H9 (cell line): ENCODE measurements around the gene RERE. TPM values are rescaled to one million over a fixed set of nuclear protein-coding genes. Genes with fewer than 3 reads are reported as not detected.
"Not testable (repeated sequence)": the region's sequence is repeated elsewhere in the genome, so short reads cannot be mapped to it uniquely, and the experiment has no call there.

Experiments used
- DNase-seq: peaks from one replicate; pipeline ENCODE4 v3.0.0-alpha.2; 2017
- H2AFZ ChIP-seq: one replicate; pipeline ENCODE4 v1.6.1; 2013; ENCODE audit warnings: mild to moderate bottlenecking, low read length, control low read depth, moderate library complexity
- H2AK5ac ChIP-seq: 2 replicates; pipeline ENCODE4 v1.6.1; 2013; ENCODE audit warnings: low read length, control low read depth, mixed read lengths; ENCODE audit not compliant: insufficient read length
- H2BK120ac ChIP-seq: one replicate; pipeline ENCODE4 v1.6.1; 2013; ENCODE audit warnings: low read depth, mild to moderate bottlenecking, low read length, control low read depth, inconsistent platforms; ENCODE audit not compliant: poor library complexity, severe bottlenecking
- H2BK12ac ChIP-seq: 2 replicates; pipeline ENCODE4 v1.6.1; 2013; ENCODE audit warnings: low read length, control low read depth, mixed read lengths, low read depth; ENCODE audit not compliant: insufficient read length
- H2BK15ac ChIP-seq: 2 replicates; pipeline ENCODE4 v1.6.1; 2013; ENCODE audit warnings: low read depth, low read length, control low read depth
- H2BK20ac ChIP-seq: one replicate; pipeline ENCODE4 v1.6.1; 2013; ENCODE audit warnings: low read depth, mild to moderate bottlenecking, low read length, control low read depth, inconsistent platforms; ENCODE audit not compliant: poor library complexity, severe bottlenecking
- H2BK5ac ChIP-seq: 2 replicates; pipeline ENCODE4 v1.6.1; 2013; ENCODE audit warnings: low read length, control low read depth, mixed read lengths; ENCODE audit not compliant: insufficient read length
- H3K14ac ChIP-seq: 2 replicates; pipeline ENCODE4 v1.6.1; 2013; ENCODE audit warnings: low read length, control low read depth; ENCODE audit not compliant: insufficient read depth
- H3K18ac ChIP-seq: 2 replicates; pipeline ENCODE4 v1.6.1; 2013; ENCODE audit warnings: low read depth, mild to moderate bottlenecking, mixed read lengths, low read length, control low read depth; ENCODE audit not compliant: insufficient read length
- H3K23ac ChIP-seq: 2 replicates; pipeline ENCODE4 v1.6.1; 2013; ENCODE audit warnings: low read length, control low read depth, mixed read lengths, low read depth; ENCODE audit not compliant: insufficient read length
- H3K23me2 ChIP-seq: 2 replicates; pipeline ENCODE4 v1.6.1; 2013; ENCODE audit warnings: low read depth, mild to moderate bottlenecking, mixed read lengths, low read length, control low read depth; ENCODE audit not compliant: insufficient read length, poor library complexity, severe bottlenecking
- H3K27ac ChIP-seq: 2 replicates; pipeline ENCODE4 v1.5.1; 2013; ENCODE audit warnings: low read length, control low read depth, mixed read lengths, low read depth; ENCODE audit not compliant: insufficient read length
- H3K27me3 ChIP-seq: 2 replicates; pipeline ENCODE4 v1.6.1; 2013; ENCODE audit warnings: low read length, control low read depth, inconsistent platforms; ENCODE audit not compliant: insufficient read depth
- H3K4ac ChIP-seq: 2 replicates; pipeline ENCODE4 v1.6.1; 2013; ENCODE audit warnings: low read depth, mild to moderate bottlenecking, control low read depth, inconsistent platforms, low read length, moderate library complexity
- H3K4me1 ChIP-seq: 2 replicates; pipeline ENCODE4 v1.6.1; 2013; ENCODE audit warnings: low read length, control low read depth, inconsistent platforms; ENCODE audit not compliant: insufficient read depth
- H3K4me2 ChIP-seq: 2 replicates; pipeline ENCODE4 v1.6.1; 2013; ENCODE audit warnings: low read length, control low read depth, mixed read lengths; ENCODE audit not compliant: insufficient read length, insufficient read depth
- H3K56ac ChIP-seq: 2 replicates; pipeline ENCODE4 v1.6.1; 2013; ENCODE audit warnings: low read depth, mild to moderate bottlenecking, mixed read lengths, low read length, control low read depth; ENCODE audit not compliant: insufficient read length
- H3K79me1 ChIP-seq: 2 replicates; pipeline ENCODE4 v1.6.1; 2013; ENCODE audit warnings: low read depth, mild to moderate bottlenecking, moderate library complexity, low read length, control low read depth, inconsistent platforms; ENCODE audit not compliant: insufficient read depth, poor library complexity, severe bottlenecking
- H3K79me2 ChIP-seq: 2 replicates; pipeline ENCODE4 v1.6.1; 2013; ENCODE audit warnings: low read length, control low read depth, inconsistent platforms; ENCODE audit not compliant: insufficient read depth
- H3K9ac ChIP-seq: 2 replicates; pipeline ENCODE4 v1.6.1; 2013; ENCODE audit warnings: low read length, control low read depth, mixed read lengths; ENCODE audit not compliant: insufficient read length; ENCODE audit errors: extremely low read depth
- H3K9me3 ChIP-seq: one replicate; pipeline ENCODE4 v1.6.1; 2013; ENCODE audit warnings: low read depth, low read length, inconsistent platforms; ENCODE audit not compliant: control insufficient read depth
- H3T11ph ChIP-seq: one replicate; pipeline ENCODE4 v1.6.1; 2013; ENCODE audit warnings: mild to moderate bottlenecking, low read length, control low read depth, inconsistent platforms
- H4K20me1 ChIP-seq: one replicate; pipeline ENCODE4 v1.6.1; 2013; ENCODE audit not compliant: control insufficient read depth, insufficient read length, insufficient read depth
- H4K5ac ChIP-seq: 2 replicates; pipeline ENCODE4 v1.6.1; 2013; ENCODE audit warnings: low read depth, mild to moderate bottlenecking, mixed read lengths, low read length, control low read depth; ENCODE audit not compliant: insufficient read length
- H4K8ac ChIP-seq: replicated peaks from 2 replicates; pipeline ENCODE4 v1.6.1; 2013; ENCODE audit warnings: low read length, control low read depth, mixed read lengths, low read depth; ENCODE audit not compliant: insufficient read length
- H4K91ac ChIP-seq: 2 replicates; pipeline ENCODE4 v1.6.1; 2013; ENCODE audit warnings: low read depth, mild to moderate bottlenecking, moderate library complexity, mixed read lengths, low read length, control low read depth; ENCODE audit not compliant: insufficient read length
- H3K27ac Mint-ChIP-seq, 3 experiments: 2 replicates in 2 of 3; 3 replicates in 1 of 3; pipeline ENCODE4 v1.8.0; 2020 to 2021; ENCODE audit warnings: mixed read lengths in 3 of 3, mild to moderate bottlenecking in 1 of 3, moderate library complexity in 1 of 3
- H3K27me3 Mint-ChIP-seq: 2 replicates; pipeline ENCODE4 v1.8.0; 2021; ENCODE audit warnings: low read depth, mild to moderate bottlenecking, moderate library complexity, mixed read lengths
- H3K36me3 Mint-ChIP-seq, 3 experiments: 2 replicates in 2 of 3; 3 replicates in 1 of 3; pipeline ENCODE4 v1.8.0; 2020 to 2021; ENCODE audit warnings: low read depth in 3 of 3, mixed read lengths in 3 of 3; ENCODE audit not compliant: insufficient read depth in 1 of 3
- H3K4me1 Mint-ChIP-seq, 2 experiments: 2 replicates each; pipeline ENCODE4 v1.8.0; 2020; ENCODE audit warnings: mixed read lengths in 2 of 2
- H3K4me3 Mint-ChIP-seq, 2 experiments: 2 replicates in 1 of 2; 3 replicates in 1 of 2; pipeline ENCODE4 v1.8.0; 2020 to 2021; ENCODE audit warnings: mild to moderate bottlenecking in 2 of 2, mixed read lengths in 2 of 2, moderate library complexity in 1 of 2
- H3K9me3 Mint-ChIP-seq, 2 experiments: 2 replicates in 1 of 2; 3 replicates in 1 of 2; pipeline ENCODE4 v1.8.0; 2020; ENCODE audit warnings: mild to moderate bottlenecking in 2 of 2, mixed read lengths in 2 of 2, moderate library complexity in 1 of 2
- WGBS: extraction: QIAGEN DNeasy Blood & Tissue Kit; methylation state at CpG from one replicate; pipeline ENCODE4 v1.1.7; 2013; ENCODE audit warnings: missing lambda C conversion rate, low lambda C conversion rate, mixed read lengths; ENCODE audit not compliant: insufficient read length; ENCODE audit errors: extremely low coverage; 5-methylcytosine and 5-hydroxymethylcytosine counted together
- total RNA-seq: library from RNA; stranded (reverse); gene quantifications from 2 replicates; pipeline ENCODE4 v1.2.1, GENCODE V29; 2021
- TF ChIP-seq, protein P1 (sequence below): fragments of 200-600 bp; sonication (generic); conservative IDR thresholded peaks from 3 replicates; pipeline ENCODE4 v1.8.0; 2021; ENCODE audit warnings: antibody characterized with exemption, mild to moderate bottlenecking

The RERE gene
- total RNA-seq, 1 experiment from 2014 or later = 103 TPM

DNA sequence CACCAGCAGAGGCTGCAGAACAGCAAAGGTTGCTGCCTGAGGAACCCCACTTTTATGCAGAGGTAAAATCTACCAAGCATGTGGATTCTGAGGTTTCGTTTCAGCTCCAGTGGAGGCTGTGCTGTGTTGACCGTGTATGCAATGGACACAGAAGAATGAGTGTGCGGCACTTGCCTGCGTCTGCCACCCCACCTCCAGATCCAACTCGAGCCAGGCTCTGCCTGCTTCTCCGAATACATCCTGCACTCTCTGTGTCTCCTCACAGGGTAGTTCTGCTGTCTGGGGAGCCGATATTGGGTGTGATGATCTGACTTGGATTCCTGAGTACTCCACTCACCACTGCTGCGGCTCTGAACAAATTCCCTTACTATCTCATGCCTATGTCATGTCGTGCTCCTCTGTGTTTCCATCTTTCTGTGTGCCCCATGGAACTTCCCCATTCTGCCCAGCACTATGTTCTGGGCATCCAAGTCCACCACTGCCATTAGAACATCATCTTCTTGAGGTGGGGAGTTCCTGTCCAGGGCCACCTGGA is 369.8 kb downstream of the RERE start:
- Histone ChIP-seq H2BK20ac (no peak overlapping the region), H4K91ac (no peak overlapping the region), H2BK15ac (no peak overlapping the region), H3K4ac (no peak overlapping the region), H4K8ac (no peak overlapping the region), H3K18ac (no peak overlapping the region), H3T11ph (no peak overlapping the region), H2BK12ac (no peak overlapping the region), H3K56ac (no peak overlapping the region), H2AFZ (no peak overlapping the region), H2BK5ac (no peak overlapping the region), H3K79me1 (peaks cover 3% of the 10 kb centered on the region), H4K20me1 (no peaks in the 10 kb centered on the region), H2AK5ac (no peak overlapping the region), H3K27ac (no peak overlapping the region), H3K27me3 (no peaks in the 10 kb centered on the region), H4K5ac (no peak overlapping the region), H3K4me2 (no peak overlapping the region), H3K14ac (no peak overlapping the region), H3K23ac (no peak overlapping the region), H3K23me2 (no peaks in the 10 kb centered on the region), H3K9ac (no peak overlapping the region), H3K9me3 (no peaks in the 10 kb centered on the region), H3K4me1 (peaks cover 3% of the 10 kb centered on the region; the same call in 1 of the 2 replicates), H3K79me2 (peaks cover 1% of the 10 kb centered on the region; the same call in 1 of the 2 replicates), H2BK120ac (no peak overlapping the region)
- Mint-ChIP-seq H3K4me3 (no peak overlapping the region), H3K27ac (peak overlapping the region in 1 of 3 experiments; percentile 8; a peak in 1 of 7 replicates), H3K27me3 (no peaks in the 10 kb centered on the region), H3K36me3 (peaks cover 12 to 17% (median 12%) of the 10 kb centered on the region in 3 experiments; a peak in 6 of 7 replicates), H3K9me3 (peaks cover 2 to 3% of the 10 kb centered on the region in 2 experiments; a peak in 2 of 5 replicates), H3K4me1 (peaks cover 31 to 44% of the 10 kb centered on the region in 2 experiments)
- TF ChIP-seq, protein P1, sequence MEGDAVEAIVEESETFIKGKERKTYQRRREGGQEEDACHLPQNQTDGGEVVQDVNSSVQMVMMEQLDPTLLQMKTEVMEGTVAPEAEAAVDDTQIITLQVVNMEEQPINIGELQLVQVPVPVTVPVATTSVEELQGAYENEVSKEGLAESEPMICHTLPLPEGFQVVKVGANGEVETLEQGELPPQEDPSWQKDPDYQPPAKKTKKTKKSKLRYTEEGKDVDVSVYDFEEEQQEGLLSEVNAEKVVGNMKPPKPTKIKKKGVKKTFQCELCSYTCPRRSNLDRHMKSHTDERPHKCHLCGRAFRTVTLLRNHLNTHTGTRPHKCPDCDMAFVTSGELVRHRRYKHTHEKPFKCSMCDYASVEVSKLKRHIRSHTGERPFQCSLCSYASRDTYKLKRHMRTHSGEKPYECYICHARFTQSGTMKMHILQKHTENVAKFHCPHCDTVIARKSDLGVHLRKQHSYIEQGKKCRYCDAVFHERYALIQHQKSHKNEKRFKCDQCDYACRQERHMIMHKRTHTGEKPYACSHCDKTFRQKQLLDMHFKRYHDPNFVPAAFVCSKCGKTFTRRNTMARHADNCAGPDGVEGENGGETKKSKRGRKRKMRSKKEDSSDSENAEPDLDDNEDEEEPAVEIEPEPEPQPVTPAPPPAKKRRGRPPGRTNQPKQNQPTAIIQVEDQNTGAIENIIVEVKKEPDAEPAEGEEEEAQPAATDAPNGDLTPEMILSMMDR = no peak
- no CpG with 5 or more reads among the region's 9 CpGs for WGBS
- DNase-seq = no peak

DNA sequence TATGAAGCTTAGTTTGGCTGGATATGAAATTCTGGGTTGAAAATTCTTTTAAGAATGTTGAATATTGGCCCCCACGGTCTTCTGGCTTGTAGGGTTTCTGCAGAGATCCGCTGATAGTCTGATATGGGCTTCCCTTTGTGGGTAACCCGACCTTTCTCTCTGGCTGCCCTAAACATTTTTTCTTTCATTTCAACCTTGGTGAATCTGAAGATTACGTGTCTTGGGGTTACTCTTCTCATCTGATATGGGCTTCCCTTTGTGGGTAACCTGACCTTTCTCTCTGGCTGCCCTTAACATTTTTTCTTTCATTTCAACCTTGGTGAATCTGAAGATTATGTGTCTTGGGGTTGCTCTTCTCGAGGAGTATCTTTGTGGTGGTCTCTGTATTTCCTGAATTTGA is 371.3 kb downstream of the RERE start:
- not testable (repeated sequence) for H2AFZ ChIP-seq, H3K4ac ChIP-seq, H3K79me1 ChIP-seq, H3K27me3 Mint-ChIP-seq, H3K56ac ChIP-seq, H3K79me2 ChIP-seq, H2BK20ac ChIP-seq, H4K20me1 ChIP-seq, H3K27me3 ChIP-seq, H3K27ac ChIP-seq, H3K14ac ChIP-seq, H2BK15ac ChIP-seq, H2AK5ac ChIP-seq, H2BK5ac ChIP-seq, DNase-seq, H4K8ac ChIP-seq, H3K4me3 Mint-ChIP-seq, H4K5ac ChIP-seq, H2BK12ac ChIP-seq, H3K18ac ChIP-seq, H3K9me3 Mint-ChIP-seq, H4K91ac ChIP-seq, H3K9me3 ChIP-seq, H3T11ph ChIP-seq, H3K4me1 ChIP-seq, H3K23me2 ChIP-seq, H3K4me2 ChIP-seq, H3K23ac ChIP-seq, H3K9ac ChIP-seq, H2BK120ac ChIP-seq
- no CpG with 5 or more reads among the region's 5 CpGs for WGBS
- peak overlapping the region; percentile 69 to 85 (median 70); a peak in 6 of 7 replicates for H3K27ac Mint-ChIP-seq
- H3K4me1 Mint-ChIP-seq = peaks cover 39 to 57% of the 10 kb centered on the region in 2 experiments
- H3K36me3 Mint-ChIP-seq = peaks cover 15 to 22% (median 17%) of the 10 kb centered on the region in 3 experiments; a peak in 6 of 7 replicates
